ENCODE data around the gene OPCML.

Gene OPCML

GRCh38 chr11:132971351-132971750, 561.0 kb downstream of the OPCML start:
- DNase-seq, result no peak

- DNase-seq, result no peak
Observed at GRCh38 chr11:132969892-132970291, 562.4 kb downstream of the OPCML start.

GRCh38 chr11:132962041-132962440, 570.3 kb downstream of the OPCML start:
- DNase-seq, result no peak

- no peak for DNase-seq
Observed at GRCh38 chr11:132961453-132961852, 570.8 kb downstream of the OPCML start.

- no peak for DNase-seq
Observed at GRCh38 chr11:132960273-132961078, 571.8 kb downstream of the OPCML start.

GRCh38 chr11:132959693-132960092, 572.6 kb downstream of the OPCML start:
- no peak for DNase-seq

GRCh38 chr11:132957881-132958280, 574.4 kb downstream of the OPCML start:
- no peak for DNase-seq

- DNase-seq, result no peak
Observed at GRCh38 chr11:132948252-132948651, 584.0 kb downstream of the OPCML start.

- DNase-seq, result no peak
Observed at GRCh38 chr11:132944569-132944944, 587.7 kb downstream of the OPCML start.

GRCh38 chr11:132943706-132944568, 588.4 kb downstream of the OPCML start:
- DNase-seq, result no peak

- DNase-seq, result no peak
Observed at GRCh38 chr11:132943357-132943705, 589.0 kb downstream of the OPCML start.

GRCh38 chr11:132942611-132943356, 589.5 kb downstream of the OPCML start:
- no peak for DNase-seq

GRCh38 chr11:132941761-132942160, 590.5 kb downstream of the OPCML start:
- DNase-seq, result no peak

GRCh38 chr11:132941024-132941646, 591.2 kb downstream of the OPCML start:
- no peak for DNase-seq

- no peak for DNase-seq
Observed at GRCh38 chr11:132937016-132937415, 595.3 kb downstream of the OPCML start.

- DNase-seq, result no peak
Observed at GRCh38 chr11:132935383-132935782, 596.9 kb downstream of the OPCML start.

GRCh38 chr11:132933703-132934102, 598.6 kb downstream of the OPCML start:
- DNase-seq, result no peak

- no peak for DNase-seq
Observed at GRCh38 chr11:132925825-132926469, 606.4 kb downstream of the OPCML start.

GRCh38 chr11:132921597-132921996, 610.7 kb downstream of the OPCML start:
- no peak for DNase-seq

GRCh38 chr11:132920451-132921096, 611.7 kb downstream of the OPCML start:
- DNase-seq, result no peak

GRCh38 chr11:132914600-132914999, 617.7 kb downstream of the OPCML start:
- no peak for DNase-seq

GRCh38 chr11:132913886-132914285, 618.4 kb downstream of the OPCML start:
- DNase-seq, result no peak
